TTC549 (cell line): ENCODE data around the gene NTSR1.
"Not testable (repeated sequence)": the region's sequence is repeated elsewhere in the genome, so short reads cannot be mapped to it uniquely, and the experiment has no call there.

ENCODE experiments used
- FAIRE-seq: peaks from 2 replicates; lab custom pipeline; 2012; peaks lifted over from hg19 to GRCh38; lab: Jason Lieb, UNC

Gene NTSR1

DNA sequence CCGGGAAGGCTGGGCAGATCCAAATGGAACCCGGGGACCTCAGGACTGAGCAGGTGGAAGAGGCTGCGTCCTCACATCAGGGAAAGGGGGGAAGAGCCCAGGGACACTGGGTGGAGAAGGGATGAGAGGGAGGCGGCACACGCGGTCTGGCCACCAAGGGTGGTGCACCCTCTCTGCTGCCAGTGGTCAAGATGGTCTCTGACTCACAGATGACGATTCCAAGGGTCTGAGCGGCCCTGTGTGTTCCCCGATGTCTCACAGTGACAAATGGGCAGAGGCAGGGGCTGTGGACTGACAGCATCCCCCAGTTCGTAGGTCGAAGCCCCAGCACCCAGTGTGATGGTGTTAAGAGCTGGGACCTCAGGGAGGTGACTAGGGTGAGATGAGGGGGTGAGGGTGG lies 34.3 kb upstream of the NTSR1 start:
- FAIRE-seq, result no peak

DNA sequence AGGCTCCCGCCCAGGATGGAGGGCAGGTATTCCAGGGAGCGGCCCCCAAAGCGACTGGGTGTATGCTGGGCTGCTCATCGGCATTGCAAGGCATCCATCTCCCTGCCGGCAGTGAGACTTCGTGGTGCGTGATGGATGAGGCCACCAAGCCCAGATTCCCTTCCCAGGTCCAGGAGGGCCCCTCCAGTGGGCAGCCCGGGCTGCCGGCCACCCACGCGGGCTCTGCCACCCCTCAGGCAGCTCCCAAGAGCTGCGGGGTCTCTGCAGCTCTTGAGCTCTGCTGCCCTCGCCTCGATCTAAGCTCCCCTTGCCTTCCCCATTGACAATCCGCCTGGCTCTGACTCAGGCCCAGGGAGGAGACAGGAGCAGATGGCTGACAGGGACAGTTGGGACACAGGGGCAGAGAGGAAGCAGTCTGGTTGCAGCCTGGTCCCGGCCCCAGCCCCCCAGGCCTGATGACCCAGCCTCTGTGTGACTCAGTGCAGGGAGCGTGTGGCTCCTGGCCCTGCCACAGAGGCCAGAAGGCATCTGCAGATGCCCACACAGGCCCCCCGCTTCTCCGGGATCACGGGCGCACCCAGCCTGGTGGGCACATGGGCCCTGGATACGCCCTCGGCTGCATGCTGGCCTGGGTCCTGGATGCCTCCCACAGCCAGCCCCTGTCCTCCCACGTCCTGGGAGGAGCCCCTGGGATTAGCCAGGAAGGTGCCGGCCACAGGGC lies 33.3 kb upstream of the NTSR1 start:
- no peak for FAIRE-seq

DNA sequence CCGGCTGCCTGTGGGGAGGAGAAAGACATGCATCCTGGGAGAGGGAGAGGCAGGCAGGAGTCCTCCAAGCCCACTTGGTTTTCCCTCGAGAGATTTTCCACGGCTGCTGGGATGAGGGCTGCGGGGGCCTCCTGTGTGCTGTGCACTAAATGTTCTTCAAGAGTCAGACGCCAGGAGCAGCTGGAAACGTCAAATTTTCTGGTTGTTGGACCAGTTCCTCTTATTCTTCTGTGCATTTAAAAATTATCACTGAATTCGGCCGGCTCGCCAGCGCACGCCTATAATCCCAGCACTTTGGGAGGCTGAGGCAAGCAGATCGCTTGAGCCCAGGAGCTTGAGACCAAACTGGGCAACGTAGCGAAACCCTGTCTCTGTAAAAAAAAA lies 32.8 kb upstream of the NTSR1 start:
- no peak for FAIRE-seq

DNA sequence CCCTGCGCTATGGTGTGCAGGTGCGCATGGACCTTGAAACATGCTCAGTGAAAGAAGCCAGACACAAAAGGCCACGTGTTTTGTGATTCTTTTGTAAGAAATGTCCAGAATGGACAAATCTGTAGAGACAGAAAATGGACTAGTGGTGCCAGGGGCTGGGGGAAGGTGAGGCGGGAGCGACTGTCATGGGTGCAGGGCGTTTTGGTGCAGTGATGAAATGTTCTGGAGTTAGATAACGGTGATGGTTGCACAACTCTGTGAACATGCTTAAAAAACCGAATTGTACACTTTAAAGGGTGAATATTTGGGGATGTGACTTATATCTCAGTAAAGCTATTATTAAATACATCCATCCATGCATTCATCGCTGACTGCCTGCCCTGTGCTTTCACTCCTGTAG lies 31.7 kb upstream of the NTSR1 start:
- no peak for FAIRE-seq

DNA sequence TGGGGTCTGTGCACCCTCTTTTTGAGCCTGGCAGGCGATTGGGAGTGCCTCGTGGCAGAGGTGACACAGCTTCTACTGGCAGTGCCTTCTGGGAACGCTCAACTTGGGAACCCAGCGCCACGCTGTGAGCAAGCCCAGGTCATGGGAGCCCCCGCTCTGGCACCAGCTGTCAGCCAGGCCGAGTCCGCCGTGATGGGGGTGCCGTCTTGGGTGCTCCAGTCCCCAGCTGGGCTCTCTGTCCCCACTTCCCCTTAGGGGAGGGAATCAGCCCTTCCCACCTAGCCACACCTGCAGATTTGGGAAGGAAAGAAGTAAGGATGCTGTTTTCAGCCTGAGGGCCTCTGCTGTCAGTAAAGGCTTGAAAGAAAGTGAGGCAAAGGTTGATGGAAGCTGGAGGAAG lies 31.0 kb upstream of the NTSR1 start:
- no peak for FAIRE-seq

DNA sequence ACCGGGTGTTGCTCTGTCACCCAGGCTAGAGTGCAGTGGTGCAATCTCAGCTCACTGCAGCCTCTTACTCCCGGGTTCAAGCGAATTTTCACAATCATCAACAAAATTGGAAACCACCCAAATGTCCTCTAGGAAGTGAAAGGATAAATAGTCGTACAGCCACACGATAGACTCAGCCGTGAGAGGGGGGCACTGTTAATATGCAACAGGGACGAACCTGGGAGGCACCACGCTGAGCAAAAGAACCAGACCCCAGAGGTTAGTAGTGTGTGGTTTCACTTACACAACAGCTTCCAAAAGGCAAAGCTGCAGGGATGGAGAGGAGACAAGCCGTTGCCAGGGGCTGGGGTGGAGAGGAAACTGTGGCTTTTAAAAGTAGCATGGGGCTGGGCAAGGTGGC lies 30.1 kb upstream of the NTSR1 start:
- FAIRE-seq, result no peak

DNA sequence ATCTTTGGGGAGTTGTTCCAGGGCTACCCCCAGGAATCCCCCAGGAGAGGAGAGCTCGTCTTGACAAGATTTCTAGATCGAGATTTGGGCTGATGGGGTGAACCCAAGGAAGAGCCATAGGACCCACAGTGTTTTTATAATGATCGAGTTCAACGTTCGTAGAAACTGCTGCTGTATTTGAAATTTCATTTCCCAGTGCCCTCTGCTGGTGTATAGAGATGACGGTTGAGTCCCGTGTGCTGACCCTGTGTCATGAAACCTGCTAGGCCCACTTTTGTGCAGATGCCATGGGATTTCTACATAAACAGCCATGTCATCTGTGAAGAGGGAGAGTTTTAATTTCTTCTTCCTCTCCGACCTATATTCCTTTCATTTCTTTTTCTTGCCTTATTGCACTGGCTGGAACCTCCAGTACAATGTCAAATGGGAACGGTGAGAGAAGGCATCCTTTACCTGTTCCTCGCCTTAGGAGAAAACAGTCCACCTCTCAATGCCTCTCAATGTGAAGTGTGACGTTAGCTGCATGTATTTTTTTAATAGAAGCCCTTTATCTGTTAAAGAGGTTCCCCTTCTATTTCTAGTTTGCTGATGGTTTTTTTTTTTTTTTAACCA lies 28.6 kb upstream of the NTSR1 start:
- FAIRE-seq, result no peak

DNA sequence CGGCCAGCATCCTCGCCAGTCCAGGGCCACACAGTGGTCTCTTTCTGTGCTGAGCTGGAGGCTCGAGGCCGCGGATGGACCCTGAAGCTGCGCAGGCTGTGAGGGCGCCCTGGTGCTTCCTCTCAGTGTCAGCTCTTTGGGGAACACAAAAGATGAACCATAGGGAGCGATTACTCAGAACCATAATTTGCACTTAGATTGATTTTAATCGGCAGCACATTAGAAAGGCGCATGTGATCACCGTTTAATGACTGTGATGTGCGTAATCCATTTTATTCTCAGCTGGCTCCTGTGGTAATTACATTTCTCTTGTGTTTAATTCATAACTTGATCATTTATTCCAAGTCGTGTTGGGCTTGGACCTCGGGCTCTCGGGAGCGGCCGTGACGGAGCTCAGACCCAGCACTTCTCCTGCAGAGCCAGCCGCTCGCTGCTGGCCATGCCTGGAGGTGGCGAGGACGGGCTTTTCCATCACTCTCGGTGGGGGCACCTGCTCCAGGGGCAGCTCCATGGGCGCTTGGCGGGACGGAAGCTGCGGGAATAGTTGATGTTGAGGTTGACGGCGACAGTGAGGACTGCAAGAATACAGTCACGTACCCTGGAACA lies 25.6 kb upstream of the NTSR1 start:
- no peak for FAIRE-seq

DNA sequence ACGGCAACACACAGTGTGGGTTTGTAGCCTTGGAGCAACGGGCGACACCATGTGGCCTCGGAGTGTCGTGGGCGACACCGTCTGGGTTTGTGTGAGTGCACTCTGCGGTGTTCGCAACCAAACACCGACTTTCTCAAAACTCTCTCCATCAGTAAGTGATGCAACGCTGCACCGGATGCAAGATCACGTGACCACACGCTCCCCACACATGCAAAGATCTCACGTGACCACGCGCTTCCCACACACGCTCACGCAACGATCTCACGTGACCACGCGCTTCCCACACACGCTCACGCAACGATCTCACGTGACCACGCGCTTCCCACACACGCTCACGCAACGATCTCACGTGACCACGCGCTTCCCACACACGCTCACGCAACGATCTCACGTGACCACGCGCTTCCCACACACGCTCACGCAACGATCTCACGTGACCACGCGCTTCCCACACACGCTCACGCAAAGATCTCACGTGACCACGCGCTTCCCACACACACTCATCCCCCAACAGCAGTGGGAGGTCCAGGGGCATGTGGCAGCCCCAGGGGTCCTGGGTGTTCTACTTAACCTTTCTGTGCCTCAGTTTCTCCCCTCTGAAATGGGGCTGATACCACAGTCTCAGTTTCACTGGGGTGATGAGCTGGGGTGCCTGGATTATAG lies 24.8 kb upstream of the NTSR1 start:
- FAIRE-seq, result not testable (repeated sequence)

DNA sequence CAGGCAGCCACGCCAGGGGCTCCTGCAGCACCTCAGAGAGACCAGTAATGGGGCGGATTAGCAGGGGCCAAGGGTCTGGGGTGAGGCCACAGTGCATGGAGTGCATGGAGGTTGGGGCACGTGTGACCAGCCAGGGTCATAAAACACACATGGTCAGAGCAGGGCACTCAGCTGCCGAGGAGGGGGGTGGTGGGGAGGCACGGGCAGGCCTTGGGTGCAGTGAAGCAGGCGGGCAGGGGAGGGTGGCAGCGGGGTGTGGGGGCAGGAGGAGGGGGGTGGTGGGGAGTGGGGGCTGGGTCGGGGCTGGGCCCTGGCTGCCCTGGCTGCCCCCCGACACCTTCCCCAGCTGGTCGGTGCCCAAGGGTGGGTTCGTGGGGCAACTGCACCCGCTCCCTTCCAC lies 23.7 kb upstream of the NTSR1 start:
- FAIRE-seq, result no peak

DNA sequence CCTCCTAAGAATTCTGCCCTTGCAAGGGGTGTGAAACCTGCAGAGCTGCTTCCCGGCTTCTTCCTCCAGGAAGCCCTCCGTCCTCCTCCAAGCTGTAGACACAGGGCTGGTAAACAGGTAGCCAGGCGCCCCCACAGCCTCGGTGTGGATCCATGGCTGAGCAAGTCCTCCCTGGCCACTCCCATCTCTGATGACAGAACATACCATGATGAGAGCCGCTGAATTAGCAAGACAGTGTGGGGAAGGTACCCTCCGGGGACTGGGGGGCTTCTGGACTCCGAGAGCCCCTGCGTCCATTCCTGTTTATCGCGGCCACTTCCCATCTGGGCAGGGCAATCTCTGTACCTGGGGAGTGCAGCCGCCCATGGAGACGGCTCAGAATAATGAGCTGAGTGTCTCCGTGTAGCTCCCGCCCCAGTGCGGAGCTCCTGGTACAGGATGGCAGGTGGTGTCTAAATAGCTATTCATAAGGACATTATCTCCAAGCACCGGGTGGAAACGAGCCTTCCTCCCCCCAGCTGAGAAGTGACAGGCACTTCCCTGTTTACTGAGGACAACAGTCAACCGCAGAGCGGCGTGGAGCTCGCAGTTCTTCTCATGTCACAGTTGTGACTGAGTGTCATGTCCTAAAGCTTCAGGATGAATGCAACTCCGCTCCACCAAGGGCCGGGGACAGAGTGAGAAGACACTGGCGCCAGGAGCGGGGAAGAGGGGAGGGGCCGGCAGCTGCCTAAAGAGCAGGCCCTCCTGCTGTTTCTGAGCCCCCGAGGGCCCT lies 22.7 kb upstream of the NTSR1 start:
- FAIRE-seq, result no peak

DNA sequence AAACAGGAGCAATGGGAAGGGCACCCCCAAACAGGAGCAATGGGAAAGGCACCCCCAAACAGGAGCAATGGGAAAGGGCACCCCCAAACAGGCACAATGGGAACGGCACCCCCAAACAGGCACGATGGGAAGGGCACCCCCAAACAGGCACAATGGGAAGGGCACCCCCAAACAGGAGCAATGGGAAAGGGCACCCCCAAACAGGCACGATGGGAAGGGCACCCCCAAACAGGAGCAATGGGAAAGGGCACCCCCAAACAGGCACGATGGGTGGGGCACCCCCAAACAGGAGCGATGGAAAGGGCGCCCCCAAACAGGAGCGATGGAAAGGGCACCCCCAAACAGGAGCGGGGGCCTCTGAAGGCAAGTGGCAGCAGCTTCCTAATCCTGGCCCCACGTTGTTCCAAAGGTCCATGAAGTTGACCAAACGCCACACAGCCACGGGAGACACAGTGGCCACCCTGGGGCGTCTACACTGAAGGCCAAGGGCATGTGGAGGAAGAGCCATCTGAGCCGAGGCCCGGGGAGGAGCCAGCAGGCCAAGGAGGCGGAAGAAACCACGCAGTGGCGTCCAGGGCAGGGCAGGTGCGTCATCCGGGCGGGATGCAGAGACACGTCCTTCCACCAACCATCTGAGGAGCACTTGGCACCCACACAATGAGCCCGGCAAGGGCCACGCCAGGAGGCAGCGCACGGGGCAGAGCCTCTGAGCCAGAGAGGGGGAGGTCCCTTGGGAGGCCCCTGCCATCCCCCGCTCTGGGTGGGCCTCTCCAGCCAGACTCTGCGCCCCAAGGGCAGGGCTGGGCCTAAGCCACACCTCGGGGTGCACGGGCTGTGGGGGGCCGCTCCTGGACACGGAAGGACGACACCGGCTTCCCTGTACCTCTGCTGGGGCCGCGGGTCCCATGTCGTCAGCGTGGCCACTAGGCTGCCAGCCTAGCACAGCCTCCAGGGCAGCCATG lies 21.5 kb upstream of the NTSR1 start:
- FAIRE-seq, result no peak

DNA sequence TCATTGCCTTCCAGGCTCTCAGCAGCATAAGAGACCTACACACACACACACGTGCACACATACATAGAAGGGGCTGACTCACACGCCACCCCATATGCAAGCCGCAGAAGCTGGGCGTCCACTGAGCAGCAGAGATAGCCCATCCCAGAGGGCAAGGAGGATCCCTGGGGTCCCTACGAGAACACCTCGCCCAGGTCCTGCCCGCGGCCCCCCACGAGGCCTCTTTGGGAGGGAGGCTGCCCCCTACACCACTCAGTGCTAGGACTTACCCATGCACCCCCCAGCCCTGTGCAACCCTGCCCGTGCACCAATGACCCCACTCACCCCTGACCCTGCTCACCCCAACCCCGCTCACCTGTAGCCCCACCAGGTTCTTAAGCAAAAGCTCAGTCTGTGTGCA lies 20.6 kb upstream of the NTSR1 start:
- FAIRE-seq, result no peak

DNA sequence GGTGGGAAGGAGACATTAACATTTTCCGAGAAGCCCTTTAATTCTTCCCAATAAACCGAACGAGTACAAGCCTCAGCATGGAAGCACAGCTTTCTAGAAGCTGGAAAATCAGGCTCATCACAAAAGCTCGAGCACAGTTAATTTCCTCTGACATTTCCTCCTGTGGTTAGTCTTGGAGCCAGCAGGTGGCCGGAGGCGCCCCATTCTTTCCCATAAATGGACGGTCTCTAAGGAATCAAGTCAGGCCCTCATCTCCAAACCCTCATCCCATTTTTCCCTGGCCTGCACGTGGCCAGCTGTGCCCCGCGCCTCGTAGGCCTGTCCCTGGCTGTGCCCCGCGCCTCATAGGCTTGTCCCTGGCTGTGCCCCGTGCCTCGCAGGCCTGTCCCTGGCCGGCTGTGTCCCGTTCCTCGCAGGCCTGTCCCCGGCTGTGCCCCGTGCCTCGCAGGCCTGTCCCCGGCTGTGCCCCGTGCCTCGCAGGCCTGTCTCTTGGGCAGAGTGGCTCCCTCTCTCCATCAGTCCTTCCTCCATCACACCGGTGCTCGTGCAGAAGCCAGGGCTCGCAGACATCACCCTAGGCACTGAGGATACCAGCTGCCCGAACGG lies 19.7 kb upstream of the NTSR1 start:
- no peak for FAIRE-seq

DNA sequence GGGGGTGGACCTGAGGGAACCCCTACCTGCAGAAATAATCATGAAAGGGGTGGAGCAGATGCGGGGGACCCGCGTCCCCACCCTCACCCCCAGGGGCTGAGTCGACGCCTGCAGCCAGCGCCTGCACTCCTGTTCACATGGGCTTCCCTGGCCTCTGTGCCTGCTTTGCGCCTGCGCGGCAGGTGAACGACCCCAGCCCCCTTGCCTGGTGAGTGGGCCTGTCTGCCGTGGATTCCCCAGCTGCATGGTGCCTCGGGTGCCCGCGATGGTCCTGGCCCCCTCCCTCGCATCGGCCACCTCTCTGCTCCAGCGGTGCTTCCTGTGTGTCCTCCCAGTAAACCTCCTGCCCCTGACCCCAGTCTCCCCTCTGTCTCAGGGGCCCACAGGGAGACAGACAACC lies 18.8 kb upstream of the NTSR1 start:
- no peak for FAIRE-seq

DNA sequence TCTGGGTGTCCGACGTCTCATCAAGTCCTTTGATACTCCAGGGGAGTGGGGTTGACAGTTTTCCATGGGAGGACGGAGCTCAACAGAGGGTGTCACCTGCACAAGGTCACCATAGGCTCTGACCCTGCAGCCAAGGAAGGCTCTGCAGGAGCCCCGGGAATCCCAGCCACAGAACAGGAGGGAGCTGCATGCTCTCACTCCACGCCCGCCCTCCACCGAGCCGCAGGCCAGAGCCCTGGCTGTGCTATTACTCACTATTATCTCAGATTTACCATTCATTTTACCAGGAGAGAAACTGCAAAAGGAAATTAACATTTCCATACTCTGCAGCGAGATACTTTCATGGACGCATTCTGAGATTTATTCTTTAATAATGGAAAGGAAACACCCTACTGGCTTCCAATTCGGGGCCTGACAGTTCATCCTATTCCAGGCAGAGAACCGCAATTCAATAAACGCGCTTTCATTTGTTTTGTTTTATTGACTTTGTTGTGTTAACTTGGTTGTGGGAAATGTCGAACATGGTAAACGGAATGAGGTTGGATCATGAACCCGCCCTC lies 18.3 kb upstream of the NTSR1 start:
- FAIRE-seq, result no peak

DNA sequence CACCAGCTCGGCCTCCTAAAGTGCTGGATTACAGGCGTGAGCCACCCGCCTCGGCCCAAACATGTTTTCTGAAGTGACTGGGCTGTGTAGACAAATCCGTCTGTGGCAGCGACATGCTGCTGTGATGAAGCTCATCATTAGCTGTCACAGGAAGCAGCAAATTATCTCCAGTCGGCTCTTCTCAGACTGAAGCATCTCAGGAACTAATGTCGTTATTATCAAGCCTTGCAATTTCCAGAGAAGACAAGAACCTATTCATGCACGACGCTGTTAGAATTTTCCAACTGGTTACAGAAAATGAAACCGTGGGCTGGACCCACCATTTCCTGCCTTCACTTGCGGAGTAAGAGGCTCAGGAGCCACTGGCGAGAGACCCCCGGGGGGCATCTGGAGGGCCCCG lies 17.1 kb upstream of the NTSR1 start:
- no peak for FAIRE-seq

DNA sequence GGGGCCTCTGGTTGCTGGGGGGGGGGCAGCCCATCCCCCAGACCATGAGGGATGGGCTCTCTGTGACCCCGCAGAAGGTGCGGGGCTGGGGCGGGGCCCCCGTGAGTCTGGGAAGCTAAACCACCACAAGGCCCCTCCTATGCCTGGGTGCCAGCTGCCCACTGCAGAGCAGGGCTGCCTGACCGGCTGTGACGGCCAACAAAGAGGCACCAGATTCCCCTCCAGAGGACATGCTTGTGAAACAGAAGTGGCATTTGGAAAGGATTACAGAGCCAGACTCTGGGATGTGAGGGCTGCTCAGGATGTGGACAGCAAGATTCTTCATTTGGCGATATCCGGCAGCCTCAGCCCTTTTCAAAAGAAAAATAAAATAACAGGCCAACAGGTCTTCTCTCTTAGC lies 16.5 kb upstream of the NTSR1 start:
- no peak for FAIRE-seq

DNA sequence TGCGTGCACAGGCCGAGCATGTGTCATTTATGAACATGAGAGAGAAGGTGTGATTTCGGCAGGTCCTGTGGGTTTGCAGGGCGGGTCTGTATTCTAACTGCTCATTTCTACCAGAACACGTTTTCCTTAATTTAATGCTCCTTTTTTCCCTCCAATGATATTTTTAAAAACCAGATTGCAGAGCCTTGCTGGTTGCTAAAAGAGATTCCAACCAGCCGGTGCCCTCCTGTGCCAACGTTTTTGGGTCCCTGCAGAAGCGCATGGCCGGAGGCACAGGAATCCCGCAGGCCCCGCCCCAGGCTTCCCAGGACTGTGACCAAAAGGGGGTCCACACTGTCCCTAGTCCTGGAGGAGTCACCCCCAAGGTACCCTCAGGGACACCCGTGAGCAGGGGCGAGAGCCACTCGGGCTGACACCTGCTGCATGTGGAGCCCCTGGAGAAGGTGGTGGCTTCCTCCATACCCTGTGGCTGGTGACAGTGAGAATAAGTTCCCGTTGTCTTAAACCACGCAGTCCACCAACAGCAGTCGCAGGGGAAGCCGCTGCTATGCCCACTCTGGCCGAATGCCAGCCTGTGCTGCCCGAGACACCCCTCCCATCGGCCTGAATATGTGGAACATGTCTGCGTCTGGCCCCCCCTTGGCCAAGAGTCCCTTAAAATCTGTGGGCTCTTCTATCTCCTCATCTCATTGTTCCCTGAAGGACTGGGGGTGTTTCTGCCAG lies 15.7 kb upstream of the NTSR1 start:
- no peak for FAIRE-seq

DNA sequence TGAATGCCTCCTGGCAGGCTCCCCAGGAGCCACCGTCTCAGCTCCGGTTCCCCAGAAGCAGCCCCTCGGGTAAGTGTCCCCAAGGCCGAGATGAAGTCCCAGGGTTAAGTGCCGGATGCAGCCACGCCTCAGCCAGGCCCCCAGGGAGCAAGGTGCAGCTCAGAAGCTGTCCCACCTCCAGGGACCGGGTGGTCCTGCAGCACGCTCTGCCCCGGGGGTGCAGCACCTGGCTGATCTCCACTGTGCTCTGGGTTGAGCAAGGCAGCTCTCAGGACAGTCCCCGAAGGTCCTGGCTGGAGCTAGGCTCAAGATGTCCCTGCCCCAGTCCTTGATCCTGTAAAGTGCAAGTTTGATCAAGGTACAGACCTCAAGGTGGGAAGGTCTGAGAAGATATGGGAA lies 15.1 kb upstream of the NTSR1 start:
- FAIRE-seq, result no peak
